ENCODE results near the gene MRPL3.

- TF ChIP-seq CTCF (IDR thresholded peaks at IDR 0.05) = peak in 1 of 6 experiments; percentile 38
- no peak for TF ChIP-seq POLR2A (IDR thresholded peaks at IDR 0.05)
Observed at GRCh38 chr3:131526801-131527347, 24.1 kb upstream of the MRPL3 start.
